PFSK-1 (cell line): ENCODE measurements around the gene MARCKS.

Source experiments
- FOXP2 ChIP-seq: optimal IDR thresholded peaks from 2 replicates; pipeline ENCODE3; 2011; ENCODE audit warnings: borderline replicate concordance, control low read depth, inconsistent platforms; ENCODE audit not compliant: insufficient read depth; ENCODE audit errors: extremely low read length, extremely low read depth
- POLR2AphosphoS5 ChIP-seq: IDR thresholded peaks from 2 replicates; pipeline ENCODE4 v1.6.1; 2012; ENCODE audit warnings: low read depth, mild to moderate bottlenecking, control low read depth, low read length, moderate library complexity
- SIN3A ChIP-seq: IDR thresholded peaks from 2 replicates; pipeline ENCODE4 v1.6.1; 2012; ENCODE audit warnings: mild to moderate bottlenecking, low read length, moderate library complexity, borderline replicate concordance; ENCODE audit not compliant: insufficient read depth
- TAF1 ChIP-seq: IDR thresholded peaks from 2 replicates; pipeline ENCODE4 v1.6.1; 2012; ENCODE audit warnings: low read length, control low read depth, borderline replicate concordance; ENCODE audit not compliant: insufficient read depth
- TF ChIP-seq, protein P1 (sequence below), 2 experiments: IDR thresholded peaks; 2 replicates each; pipeline versions ENCODE4 v1.6.1 to v1.8.0; 2011 to 2012; ENCODE audit warnings: low read depth in 2 of 2, low read length in 2 of 2, control low read depth in 1 of 2, inconsistent platforms in 1 of 2, mild to moderate bottlenecking in 1 of 2, moderate library complexity in 1 of 2; ENCODE audit not compliant: insufficient read depth in 1 of 2

The MARCKS gene

DNA sequence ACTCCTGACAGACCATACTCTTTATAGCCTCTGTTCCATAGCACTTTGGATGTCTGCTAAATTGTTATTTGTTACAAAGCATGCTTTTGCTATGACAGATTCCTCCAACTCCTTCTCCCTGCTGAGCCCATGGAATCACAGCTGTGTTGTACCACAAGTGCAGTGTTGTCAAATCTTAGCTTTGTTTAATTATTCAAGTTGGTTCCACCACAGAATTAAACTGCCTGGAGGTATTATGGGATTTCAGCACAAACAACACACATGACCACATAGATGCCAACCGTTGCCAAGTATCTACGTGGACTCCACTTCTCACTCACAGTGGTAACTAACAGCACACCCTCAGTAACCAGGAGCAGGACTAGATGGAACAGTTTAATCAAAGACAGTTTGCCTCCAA, 32.7 kb upstream of the MARCKS start:
- no peak for TF ChIP-seq POLR2AphosphoS5
- no peak for TF ChIP-seq FOXP2
- no peak for TF ChIP-seq SIN3A
- TF ChIP-seq, protein P1, sequence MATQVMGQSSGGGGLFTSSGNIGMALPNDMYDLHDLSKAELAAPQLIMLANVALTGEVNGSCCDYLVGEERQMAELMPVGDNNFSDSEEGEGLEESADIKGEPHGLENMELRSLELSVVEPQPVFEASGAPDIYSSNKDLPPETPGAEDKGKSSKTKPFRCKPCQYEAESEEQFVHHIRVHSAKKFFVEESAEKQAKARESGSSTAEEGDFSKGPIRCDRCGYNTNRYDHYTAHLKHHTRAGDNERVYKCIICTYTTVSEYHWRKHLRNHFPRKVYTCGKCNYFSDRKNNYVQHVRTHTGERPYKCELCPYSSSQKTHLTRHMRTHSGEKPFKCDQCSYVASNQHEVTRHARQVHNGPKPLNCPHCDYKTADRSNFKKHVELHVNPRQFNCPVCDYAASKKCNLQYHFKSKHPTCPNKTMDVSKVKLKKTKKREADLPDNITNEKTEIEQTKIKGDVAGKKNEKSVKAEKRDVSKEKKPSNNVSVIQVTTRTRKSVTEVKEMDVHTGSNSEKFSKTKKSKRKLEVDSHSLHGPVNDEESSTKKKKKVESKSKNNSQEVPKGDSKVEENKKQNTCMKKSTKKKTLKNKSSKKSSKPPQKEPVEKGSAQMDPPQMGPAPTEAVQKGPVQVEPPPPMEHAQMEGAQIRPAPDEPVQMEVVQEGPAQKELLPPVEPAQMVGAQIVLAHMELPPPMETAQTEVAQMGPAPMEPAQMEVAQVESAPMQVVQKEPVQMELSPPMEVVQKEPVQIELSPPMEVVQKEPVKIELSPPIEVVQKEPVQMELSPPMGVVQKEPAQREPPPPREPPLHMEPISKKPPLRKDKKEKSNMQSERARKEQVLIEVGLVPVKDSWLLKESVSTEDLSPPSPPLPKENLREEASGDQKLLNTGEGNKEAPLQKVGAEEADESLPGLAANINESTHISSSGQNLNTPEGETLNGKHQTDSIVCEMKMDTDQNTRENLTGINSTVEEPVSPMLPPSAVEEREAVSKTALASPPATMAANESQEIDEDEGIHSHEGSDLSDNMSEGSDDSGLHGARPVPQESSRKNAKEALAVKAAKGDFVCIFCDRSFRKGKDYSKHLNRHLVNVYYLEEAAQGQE (IDR thresholded peaks at IDR 0.05; ENCODE audit: insufficient read depth in 1 of 2, low read depth in 2 of 2, low read length in 2 of 2) = no peak
- no peak for TF ChIP-seq TAF1

DNA sequence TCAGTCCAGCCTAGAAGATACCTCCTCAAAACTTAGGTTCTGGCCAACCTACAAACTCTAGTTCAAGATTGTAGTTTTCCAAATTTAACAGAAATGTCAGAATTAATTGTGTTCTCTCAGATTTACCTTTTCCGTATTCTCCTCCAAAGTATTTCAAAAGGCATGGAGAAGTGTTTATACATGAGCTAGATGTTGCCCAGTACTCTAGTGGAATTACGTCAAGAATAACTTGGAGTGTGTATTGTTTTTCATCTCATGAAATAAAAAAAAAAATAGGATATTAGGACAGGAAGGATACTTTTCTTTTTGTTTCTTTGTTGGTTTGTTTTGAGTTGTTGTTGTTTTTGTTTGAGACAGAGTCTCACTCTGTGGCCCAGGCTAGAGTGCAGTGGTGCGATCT, 32.3 kb upstream of the MARCKS start:
- TF ChIP-seq, protein P1 (IDR thresholded peaks at IDR 0.05; ENCODE audit: insufficient read depth in 1 of 2, low read depth in 2 of 2, low read length in 2 of 2) = no peak
- TF ChIP-seq TAF1 (no peak), POLR2AphosphoS5 (no peak), SIN3A (no peak)

DNA sequence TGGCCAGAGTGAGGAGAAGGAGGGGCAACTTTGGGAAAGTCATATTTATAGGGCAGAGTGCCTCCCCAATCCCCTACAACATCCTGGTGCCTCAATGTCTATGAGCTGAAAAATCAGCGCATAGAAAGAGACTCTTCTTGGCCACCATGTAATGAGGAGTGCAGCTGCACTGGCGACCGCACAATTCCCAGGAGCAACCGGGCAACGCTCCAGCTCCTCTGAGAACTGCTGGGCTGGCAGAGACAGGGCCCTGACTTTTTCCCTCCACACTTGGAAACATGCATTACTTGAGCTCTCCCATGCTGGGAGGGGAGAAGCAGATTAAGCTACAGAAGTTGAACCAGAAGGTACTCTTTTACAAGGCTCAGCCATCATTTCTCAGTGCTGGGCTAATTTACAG, 31.4 kb upstream of the MARCKS start:
- TF ChIP-seq, protein P1 (IDR thresholded peaks at IDR 0.05; ENCODE audit: insufficient read depth in 1 of 2, low read depth in 2 of 2, low read length in 2 of 2) = no peak
- TF ChIP-seq SIN3A = no peak
- TF ChIP-seq FOXP2 = no peak
- TF ChIP-seq TAF1 = no peak
- no peak for TF ChIP-seq POLR2AphosphoS5

DNA sequence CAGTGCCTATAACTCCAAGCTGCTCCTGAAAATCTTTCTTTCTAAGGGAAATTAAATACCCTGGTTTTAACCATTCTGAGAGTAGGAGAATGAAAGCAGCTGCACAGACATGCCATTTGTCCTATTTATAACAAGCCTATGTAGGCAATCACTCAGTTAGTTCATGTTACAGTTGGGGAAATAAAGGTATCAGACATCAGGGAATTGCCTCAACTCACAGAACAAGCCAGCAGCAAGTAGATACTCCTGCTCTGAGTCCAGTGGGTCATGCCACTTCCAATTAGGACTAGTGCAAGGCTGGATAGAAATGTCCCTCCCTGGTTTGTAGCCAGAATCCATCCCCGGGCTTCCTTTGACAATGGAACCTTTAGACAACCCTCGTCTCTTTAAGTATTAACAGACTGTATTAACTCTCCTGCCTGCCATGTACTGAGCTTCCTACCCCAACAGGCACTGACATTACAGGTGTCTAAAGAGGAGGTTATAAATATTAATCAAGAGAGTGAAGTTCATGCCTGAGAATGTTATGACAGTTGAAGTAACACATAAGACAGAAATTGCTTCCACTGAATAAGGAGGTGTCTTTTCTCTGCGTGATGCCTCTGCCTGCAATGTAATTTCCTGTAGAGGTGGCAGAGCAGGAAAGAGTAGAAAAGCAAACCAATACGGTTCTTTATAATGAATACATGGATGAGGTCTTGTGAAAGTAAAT, 28.0 kb upstream of the MARCKS start:
- TF ChIP-seq TAF1 (no peak), POLR2AphosphoS5 (no peak), SIN3A (no peak), FOXP2 (no peak)
- TF ChIP-seq, protein P1 (IDR thresholded peaks at IDR 0.05; ENCODE audit: insufficient read depth in 1 of 2, low read depth in 2 of 2, low read length in 2 of 2) = no peak

DNA sequence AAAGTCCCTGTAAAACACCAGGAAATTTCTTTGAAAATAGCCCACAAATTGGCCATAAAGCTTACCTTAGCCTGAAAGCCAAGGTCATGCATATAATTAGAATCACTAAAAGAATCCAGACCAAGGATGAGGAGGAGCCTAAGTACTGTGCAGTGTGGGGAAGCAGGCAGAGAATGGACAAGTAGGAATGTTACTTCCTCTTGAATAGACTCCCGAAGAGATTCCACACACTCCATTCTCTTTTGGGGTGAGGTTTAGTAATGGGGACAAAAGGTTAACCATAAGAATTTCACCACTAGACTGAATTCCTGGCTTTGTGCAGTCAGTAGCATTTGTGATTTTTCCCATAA, 27.5 kb upstream of the MARCKS start:
- no peak for TF ChIP-seq TAF1
- TF ChIP-seq SIN3A = no peak
- TF ChIP-seq, protein P1 (IDR thresholded peaks at IDR 0.05; ENCODE audit: insufficient read depth in 1 of 2, low read depth in 2 of 2, low read length in 2 of 2) = no peak
- TF ChIP-seq FOXP2 = no peak
- no peak for TF ChIP-seq POLR2AphosphoS5
